GM12872 (cell line): ENCODE data around the gene PIAS4.

Experiments
- CTCF ChIP-seq: IDR thresholded peaks from 3 replicates; pipeline ENCODE4 v1.5.1; 2011; ENCODE audit warnings: low read depth, mild to moderate bottlenecking, low read length, moderate library complexity; ENCODE audit not compliant: insufficient read depth

Gene PIAS4

GRCh38 chr19:4077007-4077374 lies 69.5 kb downstream of the PIAS4 start:
- no peak for TF ChIP-seq CTCF

- no peak for TF ChIP-seq CTCF
These were observed 70.5 kb downstream of the PIAS4 start for GRCh38 chr19:4077800-4078684.

- no peak for TF ChIP-seq CTCF
These were observed 72.9 kb downstream of the PIAS4 start for GRCh38 chr19:4080473-4080872.

GRCh38 chr19:4081441-4082129 lies 74.0 kb downstream of the PIAS4 start:
- no peak for TF ChIP-seq CTCF

GRCh38 chr19:4082172-4082571 lies 74.6 kb downstream of the PIAS4 start:
- TF ChIP-seq CTCF = no peak

GRCh38 chr19:4083677-4084546 lies 76.4 kb downstream of the PIAS4 start:
- TF ChIP-seq CTCF = no peak

- no peak for TF ChIP-seq CTCF
These were observed 77.0 kb downstream of the PIAS4 start for GRCh38 chr19:4084547-4084877.
